ENCODE measurements around the gene CRY2. TPM values are rescaled to one million over a fixed set of nuclear protein-coding genes. Genes with fewer than 3 reads are reported as not detected.

CRY2 gene
- polyA plus RNA-seq, 1 experiment: 16.7 TPM

GRCh38 chr11:45894555-45895247 is 47.4 kb downstream of the CRY2 start:
- CTCF ChIA-PET: no interaction called here
- H3K27me3 ChIP-seq (ENCODE audit: control insufficient read depth, insufficient read depth, low read length): peaks cover 3% of the 10 kb centered on the region
- POLR2A ChIA-PET: no interaction called here
- H3K4me3 ChIP-seq (ENCODE audit: low read depth, low read length): no peak overlapping the region
- no peak for DNase-seq (ENCODE audit: low read depth)
- TF ChIP-seq CTCF (IDR thresholded peaks at IDR 0.05; ENCODE audit: insufficient read depth, low read depth, low read length): no peak
- H3K36me3 ChIP-seq (ENCODE audit: control insufficient read depth, insufficient read depth, low read length): no peaks in the 10 kb centered on the region

GRCh38 chr11:45895553-45896259 is 48.4 kb downstream of the CRY2 start:
- Histone ChIP-seq H3K4me3 (ENCODE audit: low read depth, low read length) (no peak overlapping the region), H3K27me3 (ENCODE audit: control insufficient read depth, insufficient read depth, low read length) (peaks cover 3% of the 10 kb centered on the region), H3K36me3 (ENCODE audit: control insufficient read depth, insufficient read depth, low read length) (no peaks in the 10 kb centered on the region)
- no peak for TF ChIP-seq CTCF (IDR thresholded peaks at IDR 0.05; ENCODE audit: insufficient read depth, low read depth, low read length)
- POLR2A ChIA-PET: no interaction called here
- CTCF ChIA-PET: interaction anchor here (0.9 kb wide), 1 partner anchor 24 kb away, joined by 4 read pairs; no protein-coding TSS in a partner anchor
- no peak for DNase-seq (ENCODE audit: low read depth)

- Histone ChIP-seq H3K4me3 (ENCODE audit: low read depth, low read length) (no peak overlapping the region), H3K36me3 (ENCODE audit: control insufficient read depth, insufficient read depth, low read length) (no peaks in the 10 kb centered on the region), H3K27me3 (ENCODE audit: control insufficient read depth, insufficient read depth, low read length) (peaks cover 3% of the 10 kb centered on the region)
- no peak for TF ChIP-seq CTCF (IDR thresholded peaks at IDR 0.05; ENCODE audit: insufficient read depth, low read depth, low read length)
- no peak for DNase-seq (ENCODE audit: low read depth)
- ChIA-PET POLR2A (no interaction called here), CTCF (interaction anchor here (0.9 kb wide), 1 partner anchor 24 kb away, joined by 4 read pairs; no protein-coding TSS in a partner anchor)
Measured at GRCh38 chr11:45896422-45896984, 49.2 kb downstream of the CRY2 start.

GRCh38 chr11:45897556-45897955 is 50.3 kb downstream of the CRY2 start:
- TF ChIP-seq CTCF (IDR thresholded peaks at IDR 0.05; ENCODE audit: insufficient read depth, low read depth, low read length): no peak
- DNase-seq (ENCODE audit: low read depth): no peak
- CTCF ChIA-PET: interaction anchor here (1.2 to 1.3 kb wide), 2 partner anchors 9 to 40 kb away, joined by 3 read pairs; no protein-coding TSS in a partner anchor
- Histone ChIP-seq H3K27me3 (ENCODE audit: control insufficient read depth, insufficient read depth, low read length) (peaks cover 3% of the 10 kb centered on the region), H3K4me3 (ENCODE audit: low read depth, low read length) (no peak overlapping the region), H3K36me3 (ENCODE audit: control insufficient read depth, insufficient read depth, low read length) (no peaks in the 10 kb centered on the region; the same call in 1 of the 2 replicates)
- POLR2A ChIA-PET: no interaction called here

GRCh38 chr11:45899086-45899447 is 51.8 kb downstream of the CRY2 start:
- DNase-seq (ENCODE audit: low read depth): no peak
- ChIA-PET CTCF (interaction anchor here (0.5 to 1.7 kb wide), 4 partner anchors 26 to 65 kb away, joined by 3 to 6 read pairs (median 4); partner anchors contain the start of gene CRY2), POLR2A (no interaction called here)
- no peak for TF ChIP-seq CTCF (IDR thresholded peaks at IDR 0.05; ENCODE audit: insufficient read depth, low read depth, low read length)
- H3K36me3 ChIP-seq (ENCODE audit: control insufficient read depth, insufficient read depth, low read length): peaks cover 3% of the 10 kb centered on the region
- no peak overlapping the region for H3K4me3 ChIP-seq (ENCODE audit: low read depth, low read length)
- peaks cover 3% of the 10 kb centered on the region for H3K27me3 ChIP-seq (ENCODE audit: control insufficient read depth, insufficient read depth, low read length)

Measured in BJ (cell line).